ENCODE data around the gene MCCC1.
"Not testable (repeated sequence)": the region's sequence is repeated elsewhere in the genome, so short reads cannot be mapped to it uniquely, and the experiment has no call there.

Gene MCCC1

GRCh38 chr3:183006396-183007002 lies 92.8 kb downstream of the MCCC1 start:
- Histone ChIP-seq H3K4me1 (ENCODE audit: control insufficient read depth, insufficient read depth, low read length) (no peaks in the 10 kb centered on the region; the same call in 1 of the 2 replicates), H3K36me3 (ENCODE audit: control insufficient read depth in 2 of 2, insufficient read depth in 1 of 2, low read length in 2 of 2) (no peaks in the 10 kb centered on the region), H3K4me3 (ENCODE audit: low read depth, low read length) (no peak overlapping the region), H3K9me3 (ENCODE audit: control insufficient read depth, insufficient read depth, low read depth, low read length) (no peaks in the 10 kb centered on the region), H3K27ac (ENCODE audit: extremely low read depth, low read depth, low read length) (no peak overlapping the region)
- CTCF ChIA-PET, result no interaction called here
- POLR2A ChIA-PET, result no interaction called here
- TF ChIP-seq ELK4 (IDR thresholded peaks at IDR 0.05; ENCODE audit: borderline replicate concordance, low read depth, low read length) (no peak), REST (tag by site-specific recombination; IDR thresholded peaks at IDR 0.05) (no peak), ZNF112 (tag by site-specific recombination; IDR thresholded peaks at IDR 0.05) (no peak)

GRCh38 chr3:182999767-183000166 lies 99.5 kb downstream of the MCCC1 start:
- Histone ChIP-seq H3K9me3 (ENCODE audit: control insufficient read depth, insufficient read depth, low read depth, low read length) (no peaks in the 10 kb centered on the region), H3K4me1 (ENCODE audit: control insufficient read depth, insufficient read depth, low read length) (no peaks in the 10 kb centered on the region), H3K36me3 (ENCODE audit: control insufficient read depth in 2 of 2, insufficient read depth in 1 of 2, low read length in 2 of 2) (no peaks in the 10 kb centered on the region), H3K27ac (ENCODE audit: extremely low read depth, low read depth, low read length) (no peak overlapping the region), H3K4me3 (ENCODE audit: low read depth, low read length) (no peak overlapping the region)
- TF ChIP-seq GLIS1 (tag by site-specific recombination; IDR thresholded peaks at IDR 0.05) (peak; percentile 70), ZNF266 (tag by site-specific recombination; IDR thresholded peaks at IDR 0.05; ENCODE audit: low read depth) (no peak)
- CTCF ChIA-PET, result no interaction called here
- POLR2A ChIA-PET, result no interaction called here

GRCh38 chr3:182993486-182994201 lies 105.7 kb downstream of the MCCC1 start:
- H3K36me3 ChIP-seq (ENCODE audit: control insufficient read depth in 2 of 2, insufficient read depth in 1 of 2, low read length in 2 of 2); H3K4me3 ChIP-seq (ENCODE audit: low read depth, low read length); POLR2A ChIA-PET; H3K9me3 ChIP-seq (ENCODE audit: control insufficient read depth, insufficient read depth, low read depth, low read length); H3K4me1 ChIP-seq (ENCODE audit: control insufficient read depth, insufficient read depth, low read length); H3K27ac ChIP-seq (ENCODE audit: extremely low read depth, low read depth, low read length): not testable (repeated sequence)
- TF ChIP-seq ZNF280D (tag by site-specific recombination; IDR thresholded peaks at IDR 0.05), result 0 out of 2 replicates have a peak, but pooled peaks have one; percentile 23
- peak; percentile 54 for TF ChIP-seq ZNF146 (tag by site-specific recombination; IDR thresholded peaks at IDR 0.05)
- CTCF ChIA-PET, result interaction anchor here (0.6 kb wide), 1 partner anchor 90 kb away, joined by 4 read pairs; no protein-coding TSS in a partner anchor

- Histone ChIP-seq H3K4me3 (ENCODE audit: low read depth, low read length) (no peak overlapping the region), H3K9me3 (ENCODE audit: control insufficient read depth, insufficient read depth, low read depth, low read length) (no peaks in the 10 kb centered on the region), H3K4me1 (ENCODE audit: control insufficient read depth, insufficient read depth, low read length) (no peaks in the 10 kb centered on the region), H3K36me3 (ENCODE audit: control insufficient read depth in 2 of 2, insufficient read depth in 1 of 2, low read length in 2 of 2) (no peaks in the 10 kb centered on the region), H3K27ac (ENCODE audit: extremely low read depth, low read depth, low read length) (no peak overlapping the region)
- TF ChIP-seq ZNF473 (tag by site-specific recombination; IDR thresholded peaks at IDR 0.05), result no peak
- no peak for TF ChIP-seq ZNF658 (tag by site-specific recombination; IDR thresholded peaks at IDR 0.05)
- TF ChIP-seq ZFHX2 (tag by site-specific recombination; conservative IDR thresholded peaks at IDR 0.05), result no peak
- no peak for TF ChIP-seq ZNF366 (tag by site-specific recombination; conservative IDR thresholded peaks at IDR 0.05)
- 0 out of 2 replicates have a peak, but pooled peaks have one; percentile 18 for TF ChIP-seq ZBTB17 (tag by site-specific recombination; IDR thresholded peaks at IDR 0.05)
- TF ChIP-seq HOXA7 (CRISPR knock-in tag; IDR thresholded peaks at IDR 0.05; ENCODE audit: borderline replicate concordance), result no peak
- peak; percentile 85 for TF ChIP-seq ZNF341 (tag by site-specific recombination; IDR thresholded peaks at IDR 0.05; ENCODE audit: low read depth)
- no peak for TF ChIP-seq SP2 (tag by site-specific recombination; IDR thresholded peaks at IDR 0.05)
- no peak for TF ChIP-seq SCRT2 (tag by site-specific recombination; IDR thresholded peaks at IDR 0.05)
- TF ChIP-seq YY2 (tag by site-specific recombination; IDR thresholded peaks at IDR 0.05), result no peak
- POLR2A ChIA-PET, result no interaction called here
- CTCF ChIA-PET, result no interaction called here
Observed at GRCh38 chr3:182989566-182989965, 109.7 kb downstream of the MCCC1 start.
